GM12892 (cell line): ENCODE results near the gene IRAK3.
"Not testable (repeated sequence)": the region's sequence is repeated elsewhere in the genome, so short reads cannot be mapped to it uniquely, and the experiment has no call there.

ENCODE experiments used
- DNase-seq: peaks from one replicate; pipeline ENCODE4 v3.0.0; 2011; ENCODE audit not compliant: insufficient read length
- FAIRE-seq: peaks from 2 replicates; lab custom pipeline; 2011; peaks lifted over from hg19 to GRCh38; lab: Jason Lieb, UNC
- POLR2A ChIP-seq: IDR thresholded peaks from 2 replicates; pipeline ENCODE4 v1.6.1; 2011; ENCODE audit warnings: low read depth, low read length, control low read depth
- POLR2AphosphoS5 ChIP-seq: IDR thresholded peaks from 2 replicates; pipeline ENCODE4 v1.6.1; 2011; ENCODE audit warnings: low read depth, low read length, control low read depth
- TAF1 ChIP-seq: IDR thresholded peaks from 2 replicates; pipeline ENCODE4 v1.6.1; 2011; ENCODE audit warnings: low read depth, mild to moderate bottlenecking, control low read depth, low read length, borderline replicate concordance

The IRAK3 gene

DNA sequence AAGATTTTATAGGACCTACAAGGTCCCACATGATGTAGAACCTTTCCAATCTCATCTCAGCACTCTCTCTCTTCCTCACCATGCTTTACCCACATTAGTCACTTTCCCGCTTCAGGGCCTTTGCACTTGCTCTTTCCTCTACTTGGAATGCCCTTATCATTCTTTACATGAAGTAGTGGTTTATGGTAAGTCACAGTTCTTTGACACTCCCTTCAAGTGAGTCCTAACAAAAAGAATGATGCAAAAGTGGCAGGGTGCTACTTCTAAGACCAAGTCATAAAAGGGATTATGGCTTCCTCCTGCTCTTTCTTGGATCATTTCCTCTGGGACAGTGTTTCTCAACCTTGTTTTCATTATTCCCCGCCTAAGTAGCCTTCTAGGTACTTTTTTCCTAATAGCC is 32.4 kb upstream of the IRAK3 start:
- DNase-seq (no peak), FAIRE-seq (no peak)
- TF ChIP-seq POLR2A = no peak
- no peak for TF ChIP-seq TAF1
- TF ChIP-seq POLR2AphosphoS5 = no peak

DNA sequence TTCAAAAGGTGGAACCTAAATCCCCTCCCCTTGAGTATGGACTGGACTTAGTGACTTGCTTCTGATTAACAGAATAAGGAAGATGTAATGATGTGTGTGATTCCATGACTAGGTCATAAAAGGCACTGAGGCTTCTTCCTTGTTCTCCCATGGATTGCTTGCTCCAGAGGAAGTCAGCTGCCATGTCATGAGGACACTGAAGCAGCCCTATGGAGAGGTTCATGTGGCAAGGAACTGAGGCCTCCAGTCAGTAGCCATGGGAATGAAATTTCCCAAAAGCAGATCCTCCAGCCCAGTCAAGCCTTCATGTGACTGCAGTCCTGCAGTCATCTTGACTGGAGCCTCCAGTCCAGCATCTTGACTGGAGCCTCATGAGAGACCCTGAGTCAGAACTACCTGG is 29.9 kb upstream of the IRAK3 start:
- TF ChIP-seq TAF1 (no peak), POLR2AphosphoS5 (no peak), POLR2A (no peak)
- no peak for DNase-seq
- FAIRE-seq = no peak

DNA sequence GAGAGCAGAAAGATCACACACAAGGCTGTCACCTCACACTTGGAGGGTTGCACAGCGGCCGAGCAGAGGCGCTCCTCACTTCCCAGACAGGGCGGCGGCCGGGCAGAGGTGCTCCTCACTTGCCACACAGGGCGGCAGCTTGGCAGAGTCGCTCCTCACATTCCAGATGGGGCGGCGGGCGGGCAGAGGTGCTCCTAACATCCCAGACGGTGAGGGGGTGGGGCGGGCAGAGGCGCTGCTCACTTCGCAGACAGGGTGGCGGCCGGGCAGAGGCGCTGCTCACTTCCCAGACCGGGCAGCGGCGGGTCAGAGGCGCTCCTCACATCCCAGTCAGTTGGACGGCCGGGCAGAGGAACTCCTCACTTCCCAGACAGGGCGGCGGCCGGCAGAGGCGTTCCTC is 28.3 kb upstream of the IRAK3 start:
- FAIRE-seq = no peak
- no peak for DNase-seq
- TF ChIP-seq TAF1 = no peak
- TF ChIP-seq POLR2AphosphoS5 = no peak
- no peak for TF ChIP-seq POLR2A

DNA sequence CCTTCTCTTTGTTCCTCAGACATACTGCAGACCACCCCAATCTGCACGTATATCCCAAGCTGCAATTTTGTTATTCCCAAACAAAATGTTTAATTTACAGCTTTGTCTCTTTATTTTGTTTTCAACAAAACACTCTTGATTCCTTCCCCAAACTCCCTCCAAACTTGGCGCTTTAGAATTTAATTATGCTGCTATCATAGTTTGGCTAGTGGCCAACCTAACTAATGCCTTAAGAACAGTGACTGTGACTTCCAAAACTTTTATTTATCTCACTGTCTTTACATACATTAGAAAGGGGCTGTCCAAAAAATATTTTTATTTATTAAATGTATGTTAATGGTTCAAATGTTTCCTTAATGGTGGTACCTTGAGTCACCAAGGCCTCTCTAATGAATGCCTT is 26.3 kb upstream of the IRAK3 start:
- TF ChIP-seq POLR2A (no peak), TAF1 (no peak), POLR2AphosphoS5 (no peak)
- FAIRE-seq (no peak), DNase-seq (no peak)

DNA sequence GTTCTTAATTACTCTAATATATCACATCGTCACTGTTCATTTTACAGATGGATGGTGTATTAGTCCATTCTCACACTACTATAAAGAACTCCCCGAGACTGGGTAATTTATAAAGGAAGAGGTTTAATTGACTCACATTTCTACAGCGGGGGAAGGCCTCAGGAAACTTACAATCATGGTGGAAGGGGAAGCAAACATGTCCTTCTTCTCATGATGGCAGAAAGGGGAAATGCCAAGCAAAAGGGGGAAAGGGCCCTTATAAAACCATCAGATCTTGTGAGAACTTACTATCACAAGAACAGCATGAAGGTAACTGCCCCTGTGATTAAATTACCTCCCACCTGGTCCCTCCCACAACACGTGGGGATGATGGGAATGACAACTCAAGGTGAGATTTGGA is 25.7 kb upstream of the IRAK3 start:
- TF ChIP-seq TAF1 = no peak
- TF ChIP-seq POLR2AphosphoS5 = no peak
- no peak for TF ChIP-seq POLR2A
- DNase-seq (no peak), FAIRE-seq (no peak)

DNA sequence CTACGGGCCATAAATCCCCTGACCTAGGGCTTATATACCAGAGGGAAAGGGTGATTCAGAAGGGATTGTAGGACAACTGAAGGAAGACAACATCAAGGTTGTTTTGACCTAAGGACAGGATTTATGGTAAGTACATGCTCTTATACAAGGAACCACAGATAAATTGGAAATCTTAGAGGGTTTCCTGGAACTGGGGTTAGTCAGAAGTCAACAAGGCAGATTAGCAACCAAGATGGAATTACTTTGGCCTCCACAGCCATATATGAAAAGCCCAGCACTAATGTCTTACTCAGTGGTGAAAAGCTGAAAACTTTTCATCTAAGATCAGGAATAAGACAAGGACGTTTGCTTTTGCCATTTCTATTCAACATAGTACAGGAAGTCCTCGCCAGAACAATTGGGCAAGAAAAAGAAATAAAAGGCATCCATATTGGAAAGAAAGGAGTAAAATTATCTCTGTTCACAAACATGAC is 24.6 kb upstream of the IRAK3 start:
- TF ChIP-seq POLR2AphosphoS5 (no peak), POLR2A (no peak), TAF1 (no peak)
- no peak for DNase-seq
- FAIRE-seq = no peak

DNA sequence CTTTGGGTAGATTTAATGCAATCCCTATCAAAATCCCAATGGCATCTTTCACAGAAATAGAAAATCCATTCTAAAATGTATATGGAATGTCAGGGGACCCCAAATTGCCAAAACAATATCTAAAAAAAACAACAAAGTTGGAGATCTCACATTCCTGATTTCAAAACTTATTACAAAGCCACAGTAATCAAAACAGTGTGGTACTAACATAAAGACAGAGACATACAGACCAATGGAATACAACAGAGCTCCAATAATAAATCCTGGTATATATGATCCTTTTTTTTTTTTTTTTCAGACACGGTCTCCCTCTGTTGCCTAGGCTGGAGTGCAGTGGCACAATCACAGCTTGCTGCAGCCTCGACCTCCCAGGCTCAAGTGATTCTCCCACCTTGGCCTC is 23.9 kb upstream of the IRAK3 start:
- no peak for TF ChIP-seq TAF1
- TF ChIP-seq POLR2A = no peak
- TF ChIP-seq POLR2AphosphoS5 = no peak
- DNase-seq = no peak
- FAIRE-seq = no peak

DNA sequence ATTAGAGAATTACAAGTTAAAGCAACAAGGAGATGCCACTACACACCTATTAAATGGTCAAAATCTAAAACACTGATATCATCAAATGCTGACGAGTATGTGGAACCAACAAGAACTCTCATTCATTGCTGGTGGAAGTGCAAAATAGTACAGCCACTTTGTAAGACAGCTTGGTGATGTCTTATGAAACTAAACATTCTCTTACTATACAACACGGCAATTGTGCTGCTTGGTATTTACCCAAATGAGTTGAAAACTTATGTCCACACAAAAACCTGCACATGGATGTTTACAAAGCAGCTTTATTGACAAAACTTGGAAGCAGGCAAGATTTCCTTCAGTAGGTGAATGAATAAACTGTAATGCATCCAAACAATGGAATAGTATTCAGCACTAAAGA is 22.5 kb upstream of the IRAK3 start:
- TF ChIP-seq POLR2A (no peak), TAF1 (no peak), POLR2AphosphoS5 (no peak)
- FAIRE-seq (no peak), DNase-seq (no peak)

DNA sequence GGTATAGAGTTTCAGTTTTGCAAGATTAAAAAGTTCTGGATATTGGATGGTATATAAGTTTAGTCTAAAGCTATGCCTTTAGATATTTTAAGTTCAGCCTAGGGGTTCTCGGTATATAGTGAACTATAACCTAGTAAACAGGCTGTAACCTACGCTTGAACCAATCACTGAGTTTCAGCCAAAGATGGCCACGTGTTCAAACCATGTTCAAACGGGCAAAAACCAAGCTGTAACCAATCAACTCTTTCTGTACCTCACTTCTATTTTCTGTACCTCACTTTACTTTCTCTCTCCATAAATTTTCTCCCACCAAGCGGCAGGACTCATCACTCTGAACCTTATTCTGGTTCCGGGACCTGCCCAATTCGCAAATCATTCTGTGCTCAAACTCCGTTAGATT is 20.6 kb upstream of the IRAK3 start:
- DNase-seq = no peak
- FAIRE-seq = peak; percentile 21
- TF ChIP-seq TAF1 (no peak), POLR2AphosphoS5 (no peak), POLR2A (no peak)

DNA sequence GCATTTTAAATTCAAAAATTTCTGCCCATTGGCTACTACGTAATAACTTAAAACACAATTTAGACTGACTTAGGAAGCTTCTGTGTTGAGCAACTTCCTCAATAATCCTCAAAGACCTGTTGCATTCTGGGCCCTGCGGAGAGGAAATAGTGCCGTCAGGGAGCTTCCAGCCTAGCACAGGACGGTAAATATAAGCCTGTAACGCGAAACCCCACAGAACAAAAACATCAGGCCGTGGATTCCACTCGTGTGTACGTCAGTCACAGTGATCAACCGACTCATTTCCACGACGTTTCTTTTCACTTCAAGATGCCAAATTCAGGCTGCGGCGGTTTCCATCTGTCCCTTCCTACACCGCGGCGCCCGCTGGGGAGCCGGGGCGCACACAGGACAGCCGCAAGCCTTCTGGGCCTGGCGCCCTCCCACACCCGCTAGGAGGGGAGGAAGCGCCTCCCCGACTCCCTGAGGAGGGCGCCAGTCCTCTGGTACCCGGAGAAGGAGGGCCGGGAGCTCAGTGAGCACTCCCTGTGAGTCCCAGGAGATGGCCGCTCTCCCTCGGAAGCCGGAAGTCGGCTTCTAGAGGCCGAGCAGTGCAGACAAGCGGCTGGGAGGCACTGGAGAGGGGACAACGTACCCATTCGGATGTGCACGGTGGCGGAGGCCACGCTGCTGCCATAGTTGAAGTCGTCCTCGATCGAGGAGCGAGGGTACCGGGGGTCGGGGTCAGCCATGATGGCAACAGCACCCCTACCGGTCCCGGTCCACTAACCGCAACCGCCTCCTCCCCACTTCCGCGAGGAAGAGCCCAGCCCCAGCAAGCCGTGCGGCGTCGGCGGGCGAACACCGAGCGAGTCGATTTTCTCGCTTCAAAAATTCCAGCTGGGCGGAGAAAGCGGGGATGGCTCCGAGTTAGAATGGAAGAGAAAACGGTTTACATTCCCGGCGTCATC is 19.5 kb upstream of the IRAK3 start, which contains the start of gene TMBIM4:
Gene TMBIM4 (minus strand): TSS at position 776 of the 950 bp plus-strand sequence. CDS start 45 bp downstream, at position 731.
- peak; percentile 93 for FAIRE-seq
- DNase-seq = peak; percentile 62
- TF ChIP-seq POLR2A (peak; percentile 92), POLR2AphosphoS5 (peak; percentile 92), TAF1 (peak; percentile 56)

DNA sequence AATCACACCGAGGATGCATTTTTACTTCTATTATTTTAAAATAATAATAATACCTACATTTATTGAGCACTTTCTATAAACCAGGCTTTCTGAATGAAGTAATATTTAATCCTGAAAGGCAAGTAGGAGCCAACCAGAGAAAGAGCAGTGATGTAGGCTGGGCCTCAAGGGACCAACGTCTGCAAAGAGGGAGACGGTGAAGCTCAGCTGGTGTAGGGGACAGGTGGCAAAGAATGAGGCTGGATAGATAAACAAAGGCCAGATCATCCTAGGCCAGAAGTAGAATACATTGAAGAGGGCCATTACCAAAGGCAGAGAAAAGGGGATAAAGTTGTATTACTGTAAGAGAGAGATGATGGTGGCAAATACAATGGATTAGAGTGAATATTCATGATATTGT is 18.4 kb upstream of the IRAK3 start:
- DNase-seq (no peak), FAIRE-seq (no peak)
- no peak for TF ChIP-seq POLR2A
- TF ChIP-seq POLR2AphosphoS5 = no peak
- TF ChIP-seq TAF1 = no peak

DNA sequence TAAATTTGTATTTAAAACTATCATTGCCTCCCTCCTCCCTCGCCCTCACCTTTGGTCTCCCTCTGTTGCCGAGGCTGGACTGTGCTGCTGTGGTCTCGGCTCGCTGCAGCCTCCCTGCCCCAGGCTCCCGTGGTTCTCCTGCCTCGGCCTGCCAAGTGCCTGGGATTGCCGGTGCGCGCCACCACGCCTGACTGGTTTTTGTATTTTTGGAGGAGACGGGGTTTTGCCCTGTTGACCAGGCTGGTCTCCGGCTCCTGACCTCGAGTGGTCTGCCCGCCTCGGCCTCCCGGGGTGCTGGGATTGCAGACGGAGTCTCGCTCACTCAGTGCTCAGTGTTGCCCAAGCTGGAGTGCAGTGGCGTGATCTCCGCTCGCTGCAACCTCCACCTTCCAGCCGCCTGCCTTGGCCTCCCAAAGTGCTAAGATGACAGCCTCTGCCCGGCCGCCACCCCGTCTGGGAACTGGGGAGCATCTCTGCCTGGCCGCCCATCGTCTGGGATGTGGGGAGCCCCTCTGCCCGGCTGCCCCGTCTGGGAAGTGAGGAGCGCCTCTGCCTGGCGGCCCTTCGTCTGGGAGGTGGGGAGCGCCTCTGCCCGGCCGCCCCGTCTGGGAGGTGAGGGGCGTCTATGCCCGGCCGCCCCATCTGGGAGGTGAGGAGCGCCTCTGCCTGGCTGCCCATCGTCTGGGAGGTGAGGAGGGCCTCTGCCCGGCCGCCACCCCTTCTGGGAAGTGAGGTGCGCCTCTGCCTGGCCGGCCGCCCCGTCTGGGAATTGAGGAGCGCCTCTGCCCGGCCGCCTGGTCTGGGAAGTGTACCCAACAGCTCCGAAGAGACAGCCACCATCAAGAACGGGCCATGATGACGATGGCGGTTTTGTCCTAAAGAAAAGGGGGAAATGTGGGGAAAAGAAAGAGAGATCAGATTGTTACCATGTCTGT is 14.4 kb upstream of the IRAK3 start:
- FAIRE-seq, DNase-seq: not testable (repeated sequence)
